SK-N-SH (cell line): ENCODE measurements around the gene NBEAL2. TPM values are rescaled to one million over a fixed set of nuclear protein-coding genes. Genes with fewer than 3 reads are reported as not detected.
A peak's percentile ranks its signal among the peaks of the same experiment; 100 is the strongest.

ENCODE experiments used
- ELF1 ChIP-seq: IDR thresholded peaks from 2 replicates; pipeline ENCODE4 v1.4.0; 2012
- EP300 ChIP-seq, 2 experiments: IDR thresholded peaks; 2 replicates each; pipeline versions ENCODE4 v1.4.0 to v1.6.1; 2012; ENCODE audit warnings: borderline replicate concordance in 1 of 2, low read depth in 1 of 2, low read length in 1 of 2
- EZH2phosphoT487 ChIP-seq: fragments of 200-600 bp; sonication (generic); IDR thresholded peaks from 2 replicates; pipeline ENCODE4 v1.6.1; 2017; ENCODE audit warnings: low read depth, mixed run types, mild to moderate bottlenecking, antibody characterized with exemption, moderate library complexity, borderline replicate concordance
- GATA2 ChIP-seq: sonication (generic); formaldehyde crosslinking; IDR thresholded peaks from 2 replicates; pipeline ENCODE4 v1.5.0; 2020; ENCODE audit warnings: mild to moderate bottlenecking, missing genetic modification reagents
- IRF3 ChIP-seq: fragments of 150-350 bp; IDR thresholded peaks from 2 replicates; pipeline ENCODE4 v1.6.1; 2016; ENCODE audit warnings: mild to moderate bottlenecking, low read depth, low read length
- JUND ChIP-seq: IDR thresholded peaks from 2 replicates; pipeline ENCODE4 v1.4.0; 2012
- MAX ChIP-seq: IDR thresholded peaks from 2 replicates; pipeline ENCODE4 v1.4.0; 2012; ENCODE audit warnings: low read depth
- MXI1 ChIP-seq: IDR thresholded peaks from 2 replicates; pipeline ENCODE4 v1.6.1; 2012; ENCODE audit warnings: mild to moderate bottlenecking, low read depth, low read length, improper control_type of control experiment
- NFIC ChIP-seq: IDR thresholded peaks from 2 replicates; pipeline ENCODE4 v1.4.0; 2012; ENCODE audit warnings: borderline replicate concordance
- POLR2AphosphoS5 ChIP-seq: IDR thresholded peaks from 2 replicates; pipeline ENCODE4 v1.6.1; 2012; ENCODE audit warnings: low read depth, low read length
- REST ChIP-seq: IDR thresholded peaks from 2 replicates; pipeline ENCODE4 v1.6.1; 2012; ENCODE audit warnings: mild to moderate bottlenecking, low read depth, low read length, moderate library complexity
- RXRA ChIP-seq: IDR thresholded peaks from 2 replicates; pipeline ENCODE4 v1.4.0; 2012; ENCODE audit warnings: low read depth, mild to moderate bottlenecking, borderline replicate concordance
- SIN3A ChIP-seq: IDR thresholded peaks from 2 replicates; pipeline ENCODE4 v1.6.1; 2012; ENCODE audit warnings: low read depth, mild to moderate bottlenecking, low read length, moderate library complexity, borderline replicate concordance
- SMC3 ChIP-seq: IDR thresholded peaks from 2 replicates; pipeline ENCODE4 v1.6.1; 2012; ENCODE audit warnings: low read depth, low read length, improper control_type of control experiment
- TAF1 ChIP-seq: IDR thresholded peaks from 2 replicates; pipeline ENCODE4 v1.6.1; 2012; ENCODE audit warnings: low read depth, mild to moderate bottlenecking, low read length, moderate library complexity, borderline replicate concordance
- TCF12 ChIP-seq: IDR thresholded peaks from 2 replicates; pipeline ENCODE4 v1.4.0; 2012
- TEAD4 ChIP-seq: IDR thresholded peaks from 2 replicates; pipeline ENCODE4 v1.4.0; 2012; ENCODE audit warnings: mild to moderate bottlenecking, borderline replicate concordance; ENCODE audit not compliant: insufficient read depth
- USF1 ChIP-seq: IDR thresholded peaks from 2 replicates; pipeline ENCODE4 v1.4.0; 2012; ENCODE audit warnings: low read depth, borderline replicate concordance
- USF2 ChIP-seq: fragments of 150-350 bp; IDR thresholded peaks from 2 replicates; pipeline ENCODE4 v1.6.1; 2017; ENCODE audit warnings: antibody characterized with exemption, low read length, low read depth, borderline replicate concordance
- YY1 ChIP-seq: IDR thresholded peaks from 2 replicates; pipeline ENCODE4 v1.4.0; 2012; ENCODE audit warnings: low read depth, mild to moderate bottlenecking
- polyA plus RNA-seq, 3 experiments: library from polyadenylated mRNA; depleted of rRNA; stranded (reverse); fragments of >200 nt; gene quantifications; 2 replicates each; pipeline ENCODE4 v1.2.3, GENCODE V29; 2012

The NBEAL2 gene
- polyA plus RNA-seq, 1 of the 3 experiments (the other 2 are of a cell fraction): 20.3 TPM

- peak; percentile 37; the same call in 1 of the 2 replicates for TF ChIP-seq SIN3A
- no peak for TF ChIP-seq GATA2 (CRISPR knock-in tag)
- TF ChIP-seq RXRA: no peak
- TF ChIP-seq JUND: no peak; the same call in 1 of the 2 replicates
- peak; percentile 87 for TF ChIP-seq MXI1
- peak; percentile 43; the same call in 1 of the 2 replicates for TF ChIP-seq TEAD4
- TF ChIP-seq TAF1: peak; percentile 76
- TF ChIP-seq POLR2AphosphoS5: peak; percentile 95
- TF ChIP-seq YY1: peak; percentile 95
- TF ChIP-seq MAX: peak; percentile 57
- no peak for TF ChIP-seq SMC3
- no peak for TF ChIP-seq IRF3
- peak in 1 of 2 experiments; percentile 35; a peak in 1 of 4 replicates for TF ChIP-seq EP300 (IDR thresholded peaks at IDR 0.05; ENCODE audit: borderline replicate concordance in 1 of 2, low read depth in 1 of 2, low read length in 1 of 2)
- 0 out of 2 replicates have a peak, but pooled peaks have one; percentile 25 for TF ChIP-seq TCF12
- peak; percentile 35; the same call in 1 of the 2 replicates for TF ChIP-seq ELF1
- no peak for TF ChIP-seq USF2
- no peak for TF ChIP-seq REST
- TF ChIP-seq USF1: no peak
- no peak for TF ChIP-seq EZH2phosphoT487
- TF ChIP-seq NFIC: peak; percentile 20; the same call in 1 of the 2 replicates
Observed at GRCh38 chr3:46976326-46977190, 2.9 kb upstream of the NBEAL2 start, which contains the start of gene CCDC12 (continued).
